GM21529 (cell line): ENCODE measurements around the gene IKZF3.
"Not testable (repeated sequence)": the region's sequence is repeated elsewhere in the genome, so short reads cannot be mapped to it uniquely, and the experiment has no call there.

Source experiments
- ATAC-seq: cut with Tn5 transposase; IDR thresholded peaks from one replicate; pipeline ENCODE4 v1.9.1; 2021; ENCODE audit not compliant: unreplicated experiment

The IKZF3 gene

GRCh38 chr17:39722104-39722503, 142.0 kb downstream of the IKZF3 start:
- ATAC-seq, result no peak

- ATAC-seq, result no peak
Measured at GRCh38 chr17:39719563-39720355, 144.4 kb downstream of the IKZF3 start.

GRCh38 chr17:39717660-39718059, 146.5 kb downstream of the IKZF3 start:
- ATAC-seq, result no peak

DNA sequence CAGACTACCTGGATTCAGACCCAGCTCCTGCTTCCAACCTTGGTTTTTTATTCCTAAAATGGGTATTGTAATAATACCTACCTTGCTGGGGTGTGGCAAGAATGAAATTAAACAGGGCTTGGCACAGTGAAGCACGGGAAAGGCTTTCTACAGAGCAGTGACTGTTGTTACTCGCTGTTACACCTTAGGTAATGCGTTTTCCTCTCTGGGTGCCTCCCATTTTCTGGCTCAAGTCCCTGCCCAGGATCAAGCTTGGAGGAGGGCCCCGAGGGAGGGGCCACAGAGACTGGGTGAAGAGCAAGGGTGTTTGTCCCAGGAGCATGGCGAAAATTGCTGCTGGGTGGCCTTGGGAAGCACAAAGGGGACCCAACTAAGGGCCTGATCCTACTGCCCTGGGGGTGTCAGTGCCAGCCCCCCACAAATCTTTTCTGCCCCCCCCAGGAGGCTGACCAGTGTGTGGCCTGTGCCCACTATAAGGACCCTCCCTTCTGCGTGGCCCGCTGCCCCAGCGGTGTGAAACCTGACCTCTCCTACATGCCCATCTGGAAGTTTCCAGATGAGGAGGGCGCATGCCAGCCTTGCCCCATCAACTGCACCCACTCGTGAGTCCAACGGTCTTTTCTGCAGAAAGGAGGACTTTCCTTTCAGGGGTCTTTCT, 147.1 kb downstream of the IKZF3 start:
- ATAC-seq, result no peak

- no peak for ATAC-seq
Measured at GRCh38 chr17:39716073-39716818, 147.9 kb downstream of the IKZF3 start.

- no peak for ATAC-seq
Measured at GRCh38 chr17:39715375-39716072, 148.6 kb downstream of the IKZF3 start.

DNA sequence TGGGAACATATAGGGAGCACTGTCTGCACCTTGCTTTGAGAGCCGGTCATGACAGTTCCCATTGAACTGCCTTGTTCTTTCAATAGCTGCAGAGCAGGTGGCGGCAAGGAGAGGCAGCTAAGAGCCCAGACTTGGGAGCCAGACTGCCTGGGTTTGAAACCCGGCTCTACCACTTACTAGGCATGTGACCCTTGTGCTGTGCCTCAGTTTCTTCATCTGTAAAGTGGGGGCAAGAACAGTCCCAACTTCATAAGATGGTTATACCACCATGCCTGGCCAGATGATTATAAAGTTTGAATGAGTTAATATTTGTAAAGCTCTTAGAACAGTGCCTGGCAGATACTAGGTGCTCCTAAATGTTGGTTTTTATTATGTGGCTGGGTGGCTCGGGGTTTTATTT, 149.9 kb downstream of the IKZF3 start:
- no peak for ATAC-seq

DNA sequence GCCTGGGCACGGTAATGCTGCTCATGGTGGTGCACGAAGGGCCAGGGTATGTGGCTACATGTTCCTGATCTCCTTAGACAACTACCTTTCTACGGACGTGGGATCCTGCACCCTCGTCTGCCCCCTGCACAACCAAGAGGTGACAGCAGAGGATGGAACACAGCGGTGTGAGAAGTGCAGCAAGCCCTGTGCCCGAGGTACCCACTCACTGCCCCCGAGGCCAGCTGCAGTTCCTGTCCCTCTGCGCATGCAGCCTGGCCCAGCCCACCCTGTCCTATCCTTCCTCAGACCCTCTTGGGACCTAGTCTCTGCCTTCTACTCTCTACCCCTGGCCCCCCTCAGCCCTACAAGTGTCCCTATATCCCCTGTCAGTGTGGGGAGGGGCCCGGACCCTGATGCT, 152.3 kb downstream of the IKZF3 start:
- no peak for ATAC-seq

GRCh38 chr17:39711071-39711470, 153.0 kb downstream of the IKZF3 start:
- ATAC-seq, result not testable (repeated sequence)

- ATAC-seq, result no peak
Measured at GRCh38 chr17:39709998-39710964, 153.8 kb downstream of the IKZF3 start.

- no peak for ATAC-seq
Measured at GRCh38 chr17:39709319-39709997, 154.7 kb downstream of the IKZF3 start.
